Adipose tissue (tissue), 3 donors: ENCODE results near the gene RPS6KA5. TPM values are rescaled to one million over a fixed set of nuclear protein-coding genes. Genes with fewer than 3 reads are reported as not detected.
"Not testable (repeated sequence)": the region's sequence is repeated elsewhere in the genome, so short reads cannot be mapped to it uniquely, and the experiment has no call there.

Experiments
- H3K27ac ChIP-seq: one replicate; pipeline ENCODE4 v1.5.1; 2013; ENCODE audit warnings: low read depth, low read length
- WGBS, 3 donors: extraction: QIAGEN DNeasy Blood & Tissue Kit; methylation state at CpG; one replicate each; pipeline ENCODE4 v1.1.7; 2013; 5-methylcytosine and 5-hydroxymethylcytosine counted together
- polyA plus RNA-seq, 3 donors: library from polyadenylated mRNA; stranded (reverse); fragments of 200-250 nt; gene quantifications; one replicate each; pipeline ENCODE4 v1.2.3, GENCODE V29; 2013
- donor health status: healthy with polysubstance abuse.
- donor health status: Bipolar disorder and iron deficiency.
- donor health status: healthy.

RPS6KA5 gene
- polyA plus RNA-seq, 3 donors, result 1.0 to 2.8 (median 1.8) TPM

GRCh38 chr14:90830931-90831701, 229.3 kb downstream of the RPS6KA5 start:
- WGBS, 3 donors, result 84 to 95% (median 91%) methylated on average over 25 to 26 of the region's 26 CpGs

GRCh38 chr14:90829677-90830076, 230.8 kb downstream of the RPS6KA5 start:
- no peak overlapping the region for H3K27ac ChIP-seq
- WGBS, 3 donors, result 94 to 98% (median 95%) methylated on average over 4 of the region's 4 CpGs

More at GRCh38 chr14:90830931-90831701, 229.3 kb downstream of the RPS6KA5 start:
- H3K27ac ChIP-seq, result no peak overlapping the region

GRCh38 chr14:90828642-90829487, 231.6 kb downstream of the RPS6KA5 start:
- 63 to 89% (median 68%) methylated on average over 17 of the region's 17 CpGs for whole genome bisulfite sequencing, 3 donors
- H3K27ac ChIP-seq, result no peak overlapping the region

GRCh38 chr14:90827919-90828610, 232.4 kb downstream of the RPS6KA5 start:
- H3K27ac ChIP-seq, result no peak overlapping the region
- WGBS, 3 donors, result 2 to 3% (median 3%) methylated on average over 35 to 42 of the region's 42 CpGs

GRCh38 chr14:90823542-90823941, 236.9 kb downstream of the RPS6KA5 start:
- H3K27ac ChIP-seq, result not testable (repeated sequence)
- WGBS, 3 donors, result 59 to 83% (median 81%) methylated on average over 4 of the region's 4 CpGs

GRCh38 chr14:90820958-90821357, 239.5 kb downstream of the RPS6KA5 start:
- no peak overlapping the region for H3K27ac ChIP-seq
- 40 to 65% (median 60%) methylated on average over 11 of the region's 11 CpGs for WGBS, 3 donors

GRCh38 chr14:90819734-90820393, 240.6 kb downstream of the RPS6KA5 start:
- no peak overlapping the region for H3K27ac ChIP-seq
- 63 to 92% (median 86%) methylated on average over 5 of the region's 5 CpGs for WGBS, 3 donors

- WGBS, 3 donors, result 73 to 90% (median 81%) methylated on average over 3 of the region's 3 CpGs
Observed at GRCh38 chr14:90818715-90819114, 241.7 kb downstream of the RPS6KA5 start.

GRCh38 chr14:90816681-90817436, 243.6 kb downstream of the RPS6KA5 start:
- no peak overlapping the region for H3K27ac ChIP-seq

More at GRCh38 chr14:90818715-90819114, 241.7 kb downstream of the RPS6KA5 start:
- H3K27ac ChIP-seq, result no peak overlapping the region

GRCh38 chr14:90815822-90816662, 244.4 kb downstream of the RPS6KA5 start, which contains the start of gene TTC7B:
Gene TTC7B (minus strand): TSS chr14:90816430. CDS start chr14:90816295, 135 bp downstream.
- H3K27ac ChIP-seq, result no peak within 1 kb of the TSS
- 1% methylated on average over 64 to 111 of the region's 111 CpGs for WGBS, 3 donors

More at GRCh38 chr14:90816681-90817436, 243.6 kb downstream of the RPS6KA5 start:
- 36 to 46% (median 44%) methylated on average over 13 to 16 of the region's 16 CpGs for WGBS, 3 donors

- WGBS, 3 donors, result 18 to 39% (median 25%) methylated on average over 5 of the region's 5 CpGs
- no peak overlapping the region for H3K27ac ChIP-seq
Observed at GRCh38 chr14:90815572-90815821, 244.9 kb downstream of the RPS6KA5 start.

GRCh38 chr14:90814806-90815571, 245.5 kb downstream of the RPS6KA5 start:
- H3K27ac ChIP-seq, result no peak overlapping the region
- WGBS, 3 donors, result 48 to 73% (median 70%) methylated on average over 13 of the region's 13 CpGs

GRCh38 chr14:90813442-90813841, 247.0 kb downstream of the RPS6KA5 start:
- 71 to 79% (median 76%) methylated on average over 5 of the region's 5 CpGs for WGBS, 3 donors

GRCh38 chr14:90812109-90812508, 248.3 kb downstream of the RPS6KA5 start:
- no peak overlapping the region for H3K27ac ChIP-seq
- 90 to 93% (median 93%) methylated on average over 5 of the region's 5 CpGs for WGBS, 3 donors

More at GRCh38 chr14:90813442-90813841, 247.0 kb downstream of the RPS6KA5 start:
- H3K27ac ChIP-seq, result no peak overlapping the region

GRCh38 chr14:90811641-90812040, 248.8 kb downstream of the RPS6KA5 start:
- no peak overlapping the region for H3K27ac ChIP-seq
- WGBS, 3 donors, result 92 to 94% (median 93%) methylated on average over 10 of the region's 10 CpGs

- H3K27ac ChIP-seq, result no peak overlapping the region
- WGBS, 3 donors, result 80 to 85% (median 81%) methylated on average over 5 of the region's 5 CpGs
Observed at GRCh38 chr14:90810806-90811205, 249.6 kb downstream of the RPS6KA5 start.
